H9 (cell line): ENCODE measurements around the gene DDRGK1. TPM values are rescaled to one million over a fixed set of nuclear protein-coding genes. Genes with fewer than 3 reads are reported as not detected.

Experiments used
- DNase-seq: peaks from one replicate; pipeline ENCODE4 v3.0.0-alpha.2; 2017
- H2AFZ ChIP-seq: one replicate; pipeline ENCODE4 v1.6.1; 2013; ENCODE audit warnings: mild to moderate bottlenecking, low read length, control low read depth, moderate library complexity
- H2AK5ac ChIP-seq: 2 replicates; pipeline ENCODE4 v1.6.1; 2013; ENCODE audit warnings: low read length, control low read depth, mixed read lengths; ENCODE audit not compliant: insufficient read length
- H2BK120ac ChIP-seq: one replicate; pipeline ENCODE4 v1.6.1; 2013; ENCODE audit warnings: low read depth, mild to moderate bottlenecking, low read length, control low read depth, inconsistent platforms; ENCODE audit not compliant: poor library complexity, severe bottlenecking
- H2BK12ac ChIP-seq: 2 replicates; pipeline ENCODE4 v1.6.1; 2013; ENCODE audit warnings: low read length, control low read depth, mixed read lengths, low read depth; ENCODE audit not compliant: insufficient read length
- H2BK15ac ChIP-seq: 2 replicates; pipeline ENCODE4 v1.6.1; 2013; ENCODE audit warnings: low read depth, low read length, control low read depth
- H2BK20ac ChIP-seq: one replicate; pipeline ENCODE4 v1.6.1; 2013; ENCODE audit warnings: low read depth, mild to moderate bottlenecking, low read length, control low read depth, inconsistent platforms; ENCODE audit not compliant: poor library complexity, severe bottlenecking
- H2BK5ac ChIP-seq: 2 replicates; pipeline ENCODE4 v1.6.1; 2013; ENCODE audit warnings: low read length, control low read depth, mixed read lengths; ENCODE audit not compliant: insufficient read length
- H3K14ac ChIP-seq: 2 replicates; pipeline ENCODE4 v1.6.1; 2013; ENCODE audit warnings: low read length, control low read depth; ENCODE audit not compliant: insufficient read depth
- H3K18ac ChIP-seq: 2 replicates; pipeline ENCODE4 v1.6.1; 2013; ENCODE audit warnings: low read depth, mild to moderate bottlenecking, mixed read lengths, low read length, control low read depth; ENCODE audit not compliant: insufficient read length
- H3K23ac ChIP-seq: 2 replicates; pipeline ENCODE4 v1.6.1; 2013; ENCODE audit warnings: low read length, control low read depth, mixed read lengths, low read depth; ENCODE audit not compliant: insufficient read length
- H3K23me2 ChIP-seq: 2 replicates; pipeline ENCODE4 v1.6.1; 2013; ENCODE audit warnings: low read depth, mild to moderate bottlenecking, mixed read lengths, low read length, control low read depth; ENCODE audit not compliant: insufficient read length, poor library complexity, severe bottlenecking
- H3K27ac ChIP-seq: 2 replicates; pipeline ENCODE4 v1.5.1; 2013; ENCODE audit warnings: low read length, control low read depth, mixed read lengths, low read depth; ENCODE audit not compliant: insufficient read length
- H3K27me3 ChIP-seq: 2 replicates; pipeline ENCODE4 v1.6.1; 2013; ENCODE audit warnings: low read length, control low read depth, inconsistent platforms; ENCODE audit not compliant: insufficient read depth
- H3K4ac ChIP-seq: 2 replicates; pipeline ENCODE4 v1.6.1; 2013; ENCODE audit warnings: low read depth, mild to moderate bottlenecking, control low read depth, inconsistent platforms, low read length, moderate library complexity
- H3K4me1 ChIP-seq: 2 replicates; pipeline ENCODE4 v1.6.1; 2013; ENCODE audit warnings: low read length, control low read depth, inconsistent platforms; ENCODE audit not compliant: insufficient read depth
- H3K4me2 ChIP-seq: 2 replicates; pipeline ENCODE4 v1.6.1; 2013; ENCODE audit warnings: low read length, control low read depth, mixed read lengths; ENCODE audit not compliant: insufficient read length, insufficient read depth
- H3K56ac ChIP-seq: 2 replicates; pipeline ENCODE4 v1.6.1; 2013; ENCODE audit warnings: low read depth, mild to moderate bottlenecking, mixed read lengths, low read length, control low read depth; ENCODE audit not compliant: insufficient read length
- H3K79me1 ChIP-seq: 2 replicates; pipeline ENCODE4 v1.6.1; 2013; ENCODE audit warnings: low read depth, mild to moderate bottlenecking, moderate library complexity, low read length, control low read depth, inconsistent platforms; ENCODE audit not compliant: insufficient read depth, poor library complexity, severe bottlenecking
- H3K79me2 ChIP-seq: 2 replicates; pipeline ENCODE4 v1.6.1; 2013; ENCODE audit warnings: low read length, control low read depth, inconsistent platforms; ENCODE audit not compliant: insufficient read depth
- H3K9ac ChIP-seq: 2 replicates; pipeline ENCODE4 v1.6.1; 2013; ENCODE audit warnings: low read length, control low read depth, mixed read lengths; ENCODE audit not compliant: insufficient read length; ENCODE audit errors: extremely low read depth
- H3K9me3 ChIP-seq: one replicate; pipeline ENCODE4 v1.6.1; 2013; ENCODE audit warnings: low read depth, low read length, inconsistent platforms; ENCODE audit not compliant: control insufficient read depth
- H3T11ph ChIP-seq: one replicate; pipeline ENCODE4 v1.6.1; 2013; ENCODE audit warnings: mild to moderate bottlenecking, low read length, control low read depth, inconsistent platforms
- H4K20me1 ChIP-seq: one replicate; pipeline ENCODE4 v1.6.1; 2013; ENCODE audit not compliant: control insufficient read depth, insufficient read length, insufficient read depth
- H4K5ac ChIP-seq: 2 replicates; pipeline ENCODE4 v1.6.1; 2013; ENCODE audit warnings: low read depth, mild to moderate bottlenecking, mixed read lengths, low read length, control low read depth; ENCODE audit not compliant: insufficient read length
- H4K8ac ChIP-seq: replicated peaks from 2 replicates; pipeline ENCODE4 v1.6.1; 2013; ENCODE audit warnings: low read length, control low read depth, mixed read lengths, low read depth; ENCODE audit not compliant: insufficient read length
- H4K91ac ChIP-seq: 2 replicates; pipeline ENCODE4 v1.6.1; 2013; ENCODE audit warnings: low read depth, mild to moderate bottlenecking, moderate library complexity, mixed read lengths, low read length, control low read depth; ENCODE audit not compliant: insufficient read length
- H3K27ac Mint-ChIP-seq, 3 experiments: 2 replicates in 2 of 3; 3 replicates in 1 of 3; pipeline ENCODE4 v1.8.0; 2020 to 2021; ENCODE audit warnings: mixed read lengths in 3 of 3, mild to moderate bottlenecking in 1 of 3, moderate library complexity in 1 of 3
- H3K27me3 Mint-ChIP-seq: 2 replicates; pipeline ENCODE4 v1.8.0; 2021; ENCODE audit warnings: low read depth, mild to moderate bottlenecking, moderate library complexity, mixed read lengths
- H3K36me3 Mint-ChIP-seq, 3 experiments: 2 replicates in 2 of 3; 3 replicates in 1 of 3; pipeline ENCODE4 v1.8.0; 2020 to 2021; ENCODE audit warnings: low read depth in 3 of 3, mixed read lengths in 3 of 3; ENCODE audit not compliant: insufficient read depth in 1 of 3
- H3K4me1 Mint-ChIP-seq, 2 experiments: 2 replicates each; pipeline ENCODE4 v1.8.0; 2020; ENCODE audit warnings: mixed read lengths in 2 of 2
- H3K4me3 Mint-ChIP-seq, 2 experiments: 2 replicates in 1 of 2; 3 replicates in 1 of 2; pipeline ENCODE4 v1.8.0; 2020 to 2021; ENCODE audit warnings: mild to moderate bottlenecking in 2 of 2, mixed read lengths in 2 of 2, moderate library complexity in 1 of 2
- H3K9me3 Mint-ChIP-seq, 2 experiments: 2 replicates in 1 of 2; 3 replicates in 1 of 2; pipeline ENCODE4 v1.8.0; 2020; ENCODE audit warnings: mild to moderate bottlenecking in 2 of 2, mixed read lengths in 2 of 2, moderate library complexity in 1 of 2
- CTCF ChIP-seq: fragments of 200-600 bp; sonication (generic); conservative IDR thresholded peaks from 3 replicates; pipeline ENCODE4 v1.8.0; 2021; ENCODE audit warnings: antibody characterized with exemption, mild to moderate bottlenecking
- WGBS: extraction: QIAGEN DNeasy Blood & Tissue Kit; methylation state at CpG from one replicate; pipeline ENCODE4 v1.1.7; 2013; ENCODE audit warnings: missing lambda C conversion rate, low lambda C conversion rate, mixed read lengths; ENCODE audit not compliant: insufficient read length; ENCODE audit errors: extremely low coverage; 5-methylcytosine and 5-hydroxymethylcytosine counted together
- total RNA-seq: library from RNA; stranded (reverse); gene quantifications from 2 replicates; pipeline ENCODE4 v1.2.1, GENCODE V29; 2021

DDRGK1 gene
- total RNA-seq, 1 experiment from 2014 or later, result 58.1 TPM

GRCh38 chr20:3239026-3239866 is 34.8 kb upstream of the DDRGK1 start, which contains the start of gene SLC4A11:
TSS of gene SLC4A11 (minus strand) at chr20:3239190. CDS start at chr20:3239137, 53 bp downstream.
- H3K27me3 Mint-ChIP-seq, result peaks cover 62% of the 10 kb centered on the region
- Histone ChIP-seq H2BK5ac (no peak within 1 kb of the TSS), H2AFZ (no peak within 1 kb of the TSS), H2BK20ac (no peak within 1 kb of the TSS), H3K79me1 (no peaks in the 10 kb centered on the region), H4K20me1 (no peaks in the 10 kb centered on the region), H3K27ac (no peak within 1 kb of the TSS), H3K4me1 (no peaks in the 10 kb centered on the region; the same call in 1 of the 2 replicates), H3K27me3 (peaks cover 18% of the 10 kb centered on the region; the same call in 1 of the 2 replicates), H3K23ac (no peak within 1 kb of the TSS), H3K18ac (no peak within 1 kb of the TSS), H2BK15ac (no peak within 1 kb of the TSS), H4K91ac (no peak within 1 kb of the TSS), H3K56ac (no peak within 1 kb of the TSS), H3T11ph (no peak within 1 kb of the TSS), H3K4me2 (peak within 1 kb of the TSS; percentile 62), H2BK12ac (no peak within 1 kb of the TSS), H3K79me2 (no peaks in the 10 kb centered on the region), H3K9ac (peak within 1 kb of the TSS; percentile 1), H3K9me3 (no peaks in the 10 kb centered on the region), H2BK120ac (no peak within 1 kb of the TSS), H2AK5ac (no peak within 1 kb of the TSS), H3K14ac (no peak within 1 kb of the TSS; the same call in 1 of the 2 replicates), H4K8ac (no peak within 1 kb of the TSS), H4K5ac (no peak within 1 kb of the TSS), H3K4ac (no peak within 1 kb of the TSS), H3K23me2 (peaks cover 18% of the 10 kb centered on the region)
- peak within 1 kb of the TSS; percentile 88 to 95 for H3K4me3 Mint-ChIP-seq
- no peaks in the 10 kb centered on the region; a peak in 1 of 5 replicates for H3K9me3 Mint-ChIP-seq
- DNase-seq, result peak; percentile 87
- no peak within 1 kb of the TSS; a peak in 3 of 7 replicates for H3K27ac Mint-ChIP-seq
- no peak for TF ChIP-seq CTCF
- H3K36me3 Mint-ChIP-seq, result peaks cover 0 to 10% (median 5%) of the 10 kb centered on the region in 3 experiments; a peak in 2 of 7 replicates
- peaks cover 16 to 29% of the 10 kb centered on the region in 2 experiments for H3K4me1 Mint-ChIP-seq
- WGBS, result no CpG with 5 or more reads among the region's 107 CpGs
